WTC11 (cell line): ENCODE results near the gene MAGEF1. TPM values are rescaled to one million over a fixed set of nuclear protein-coding genes. Genes with fewer than 3 reads are reported as not detected.

Experiments used
- ATAC-seq: fragments of 200-7000 bp; cut with Tn5 transposase; 2 replicates; pipeline ENCODE4 v1.10.0; 2021; ENCODE audit warnings: mild to moderate bottlenecking, moderate library complexity
- CTCF ChIA-PET: fragments of 300-600 bp; sonication (Branson Sonifier 250); formaldehyde crosslinking; loops from one replicate; lab custom pipeline; 2021; ENCODE audit warnings: antibody characterized with exemption; lab: Charles Lee
- POLR2A ChIA-PET: fragments of 350-600 bp; sonication (Branson Sonifier 250); formaldehyde crosslinking; loops from one replicate; lab custom pipeline; 2021; ENCODE audit warnings: antibody characterized with exemption; lab: Charles Lee
- DNase-seq: peaks from one replicate; pipeline ENCODE4 v3.0.0; 2021; ENCODE audit warnings: low spot score
- H3K27ac Mint-ChIP-seq: 2 replicates; pipeline ENCODE4 v1.8.0; 2021; ENCODE audit warnings: mixed read lengths
- H3K27me3 Mint-ChIP-seq: 2 replicates; pipeline ENCODE4 v1.8.0; 2021; ENCODE audit warnings: low read depth, mild to moderate bottlenecking, moderate library complexity, mixed read lengths
- H3K36me3 Mint-ChIP-seq: 2 replicates; pipeline ENCODE4 v1.8.0; 2021; ENCODE audit warnings: mixed read lengths
- H3K4me1 Mint-ChIP-seq: 2 replicates; pipeline ENCODE4 v1.8.0; 2022; ENCODE audit warnings: mixed read lengths
- H3K4me3 Mint-ChIP-seq: 2 replicates; pipeline ENCODE4 v1.8.0; 2021; ENCODE audit warnings: mild to moderate bottlenecking, moderate library complexity, mixed read lengths
- H3K9me3 Mint-ChIP-seq: 2 replicates; pipeline ENCODE4 v1.8.0; 2021; ENCODE audit warnings: mixed read lengths
- ELF4 ChIP-seq: sonication (generic); formaldehyde crosslinking; IDR thresholded peaks from 2 replicates; pipeline ENCODE4 v1.8.1; 2022; ENCODE audit warnings: low read depth, mild to moderate bottlenecking, moderate library complexity, missing genetic modification reagents
- FOXJ3 ChIP-seq: sonication (generic); formaldehyde crosslinking; IDR thresholded peaks from 2 replicates; pipeline ENCODE4 v1.9.0; 2021; ENCODE audit warnings: missing genetic modification reagents, mild to moderate bottlenecking, borderline replicate concordance
- NFE2L1 ChIP-seq: sonication (generic); formaldehyde crosslinking; IDR thresholded peaks from 2 replicates; pipeline ENCODE4 v1.8.1; 2023; ENCODE audit warnings: missing genetic modification reagents
- NR1H2 ChIP-seq: sonication (generic); formaldehyde crosslinking; IDR thresholded peaks from 2 replicates; pipeline ENCODE4 v1.9.0; 2021; ENCODE audit warnings: mild to moderate bottlenecking, moderate library complexity, missing genetic modification reagents
- RELA ChIP-seq: sonication (generic); formaldehyde crosslinking; IDR thresholded peaks from 2 replicates; pipeline ENCODE4 v1.8.1; 2022; ENCODE audit warnings: missing genetic modification reagents, mild to moderate bottlenecking, borderline replicate concordance
- SMAD3 ChIP-seq: sonication (generic); formaldehyde crosslinking; IDR thresholded peaks from 2 replicates; pipeline ENCODE4 v1.8.0; 2022; ENCODE audit warnings: missing genetic modification reagents, mild to moderate bottlenecking, borderline replicate concordance
- ZBTB21 ChIP-seq: sonication (generic); formaldehyde crosslinking; IDR thresholded peaks from 2 replicates; pipeline ENCODE4 v1.8.1; 2023; ENCODE audit warnings: mild to moderate bottlenecking, missing genetic modification reagents, borderline replicate concordance
- ZNF263 ChIP-seq: sonication (generic); formaldehyde crosslinking; IDR thresholded peaks from 2 replicates; pipeline ENCODE4 v1.8.1; 2022; ENCODE audit warnings: low read depth, mild to moderate bottlenecking, moderate library complexity, missing genetic modification reagents
- ZNF416 ChIP-seq: fragments of 250-450 bp; sonication (Bioruptor Pico); IDR thresholded peaks from 2 replicates; pipeline ENCODE4 v1.9.0; 2021; ENCODE audit warnings: mild to moderate bottlenecking, inconsistent platforms
- ZNF671 ChIP-seq: fragments of 250-450 bp; sonication (Bioruptor Pico); IDR thresholded peaks from 2 replicates; pipeline ENCODE4 v1.8.0; 2021; ENCODE audit warnings: mild to moderate bottlenecking
- total RNA-seq: library from RNA; stranded (reverse); gene quantifications from 3 replicates; pipeline ENCODE4 v1.2.3, GENCODE V29; 2021
- TF ChIP-seq, protein P1 (sequence below): fragments of 250-450 bp; sonication (Bioruptor Pico); conservative IDR thresholded peaks from 2 replicates; pipeline ENCODE4 v1.9.0; 2021; ENCODE audit warnings: mild to moderate bottlenecking
- TF ChIP-seq, protein P2 (sequence below): sonication (generic); formaldehyde crosslinking; IDR thresholded peaks from 2 replicates; pipeline ENCODE4 v1.8.0; 2022; ENCODE audit warnings: mild to moderate bottlenecking, missing genetic modification reagents
- TF ChIP-seq, protein P3 (sequence below): sonication (generic); formaldehyde crosslinking; conservative IDR thresholded peaks from 2 replicates; pipeline ENCODE4 v1.8.1; 2023; ENCODE audit warnings: mild to moderate bottlenecking, low read depth, missing genetic modification reagents, moderate library complexity
- TF ChIP-seq, protein P4 (sequence below): sonication (generic); formaldehyde crosslinking; IDR thresholded peaks from 2 replicates; pipeline ENCODE4 v1.8.0; 2023; ENCODE audit warnings: missing genetic modification reagents
- TF ChIP-seq, protein P5 (sequence below): sonication (generic); formaldehyde crosslinking; IDR thresholded peaks from 2 replicates; pipeline ENCODE4 v1.8.0; 2022; ENCODE audit warnings: missing genetic modification reagents
- TF ChIP-seq, protein P6 (sequence below): sonication (generic); formaldehyde crosslinking; IDR thresholded peaks from 2 replicates; pipeline ENCODE4 v1.8.1; 2022; ENCODE audit warnings: missing genetic modification reagents, borderline replicate concordance

The MAGEF1 gene
- total RNA-seq, 1 experiment from 2014 or later, result 72.9 TPM

DNA sequence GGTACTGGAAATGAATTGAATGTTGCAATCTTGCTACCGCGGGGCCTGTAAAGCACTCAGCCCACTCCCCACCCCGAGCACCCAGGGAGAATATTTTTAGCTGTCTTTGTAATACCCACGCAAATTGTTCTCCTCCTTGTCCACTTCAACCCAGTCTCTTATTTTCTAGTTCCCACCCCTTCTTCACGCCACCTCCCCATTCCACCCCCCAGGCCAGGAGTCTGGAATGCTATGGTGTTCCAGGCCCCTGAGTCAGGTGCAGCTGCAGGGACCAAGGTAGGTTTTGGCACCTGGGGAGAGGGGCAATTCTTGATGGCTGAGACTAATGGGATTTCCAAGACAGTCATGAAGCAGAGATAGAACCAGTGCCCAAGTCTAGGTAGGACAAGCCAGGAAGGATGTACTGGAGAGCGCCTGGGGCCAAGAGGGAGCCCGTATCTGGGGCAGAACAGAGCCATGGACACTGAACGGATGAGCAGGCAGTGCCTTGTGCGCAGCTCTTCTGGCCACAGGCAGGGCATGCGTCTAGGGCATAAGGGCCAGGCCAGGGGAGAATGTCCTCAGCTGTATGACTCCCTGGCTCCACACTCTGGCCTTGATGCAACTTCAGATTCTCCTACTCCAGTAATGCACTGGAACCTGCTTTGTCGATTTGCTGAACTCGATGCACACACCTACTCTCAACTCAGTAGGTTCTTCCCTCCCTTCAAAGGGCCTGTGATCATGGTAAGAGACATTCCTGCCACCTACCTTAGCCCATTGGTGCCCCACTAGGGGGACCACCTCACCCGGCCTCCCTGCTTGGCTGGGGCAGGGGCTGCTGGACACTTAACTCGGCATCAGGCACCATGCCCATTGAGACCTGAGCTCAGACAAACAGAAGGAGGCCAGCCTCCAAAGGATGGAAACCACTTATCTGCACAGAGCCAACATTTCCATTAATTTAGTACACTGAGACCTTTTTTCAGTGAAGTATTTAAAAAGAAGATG is 34.6 kb upstream of the MAGEF1 start:
- peaks cover 11% of the 10 kb centered on the region; the same call in 1 of the 2 replicates for H3K27me3 Mint-ChIP-seq
- TF ChIP-seq ZNF671 (CRISPR knock-in tag) (no peak), SMAD3 (CRISPR knock-in tag) (no peak)
- TF ChIP-seq, protein P1, sequence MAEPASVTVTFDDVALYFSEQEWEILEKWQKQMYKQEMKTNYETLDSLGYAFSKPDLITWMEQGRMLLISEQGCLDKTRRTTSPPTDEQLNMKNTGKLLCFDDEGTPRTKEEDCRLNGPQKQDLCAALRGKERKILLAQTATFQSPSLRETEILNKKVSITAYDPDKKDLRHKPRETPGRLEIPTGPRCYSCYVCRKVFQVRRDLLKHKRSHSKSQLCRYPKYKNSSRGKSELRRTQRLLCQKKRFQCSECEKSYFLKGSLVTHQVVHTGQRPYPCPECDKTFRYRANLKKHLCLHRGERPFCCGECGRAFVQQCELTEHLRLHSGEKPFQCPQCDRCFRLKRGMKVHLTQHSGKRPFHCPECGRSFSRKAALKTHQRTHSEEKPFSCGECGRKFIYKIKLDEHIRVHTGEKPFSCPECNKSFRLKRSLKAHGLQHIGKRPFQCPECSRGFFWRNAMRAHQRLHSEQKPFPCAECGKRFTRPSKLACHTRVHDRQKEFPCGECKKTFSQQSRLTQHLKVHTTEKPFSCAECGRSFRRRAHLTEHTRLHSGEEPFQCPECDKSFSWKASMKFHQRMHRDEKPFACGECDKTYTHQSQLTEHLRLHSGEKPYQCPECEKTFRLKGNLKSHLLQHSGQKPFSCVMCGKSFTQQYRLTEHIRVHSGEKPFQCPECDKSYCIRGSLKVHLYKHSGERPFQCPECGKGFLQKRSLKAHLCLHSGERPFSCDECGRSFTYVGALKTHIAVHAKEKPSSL (CRISPR knock-in tag), result no peak
- TF ChIP-seq, all 79 proteins: peak for 0
- H3K27ac Mint-ChIP-seq, result no peak overlapping the region
- no peak for DNase-seq
- H3K4me1 Mint-ChIP-seq, result peaks cover 42% of the 10 kb centered on the region
- ChIA-PET POLR2A (no interaction called here), CTCF (interaction anchor here (0.5 to 2.6 kb wide), 4 partner anchors 10 to 406 kb away, joined by 3 to 18 read pairs (median 5); no protein-coding TSS in a partner anchor)
- no peaks in the 10 kb centered on the region for H3K9me3 Mint-ChIP-seq
- no peak overlapping the region for H3K4me3 Mint-ChIP-seq
- H3K36me3 Mint-ChIP-seq, result no peaks in the 10 kb centered on the region
- ATAC-seq, result no peak

DNA sequence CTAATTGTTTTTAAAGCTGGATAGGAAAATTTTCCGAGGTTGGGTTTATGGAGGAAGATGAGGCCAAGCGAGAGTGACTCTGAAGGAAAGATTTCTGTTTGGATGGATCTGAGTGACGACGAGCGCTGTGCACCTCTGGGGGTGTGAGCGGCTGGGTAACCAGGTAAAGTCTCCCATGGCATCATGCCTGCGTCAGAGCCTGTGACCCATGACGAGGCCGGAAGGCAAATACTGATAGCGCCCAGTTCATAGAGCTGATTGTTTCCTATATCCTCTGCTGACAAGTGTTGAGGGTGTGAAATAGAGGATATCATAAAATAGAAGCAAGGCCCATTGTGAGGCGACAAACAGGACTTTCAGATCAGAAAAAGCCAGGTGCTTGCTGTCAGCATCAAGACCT is 33.7 kb upstream of the MAGEF1 start:
- no peaks in the 10 kb centered on the region for H3K9me3 Mint-ChIP-seq
- H3K27ac Mint-ChIP-seq, result no peak overlapping the region
- peaks cover 11% of the 10 kb centered on the region; the same call in 1 of the 2 replicates for H3K27me3 Mint-ChIP-seq
- ChIA-PET POLR2A (no interaction called here), CTCF (interaction anchor here (0.6 kb wide), 1 partner anchor 407 kb away, joined by 3 read pairs; no protein-coding TSS in a partner anchor)
- no peak overlapping the region for H3K4me3 Mint-ChIP-seq
- peaks cover 33% of the 10 kb centered on the region for H3K4me1 Mint-ChIP-seq
- ATAC-seq, result no peak
- DNase-seq, result no peak
- TF ChIP-seq, protein P2, sequence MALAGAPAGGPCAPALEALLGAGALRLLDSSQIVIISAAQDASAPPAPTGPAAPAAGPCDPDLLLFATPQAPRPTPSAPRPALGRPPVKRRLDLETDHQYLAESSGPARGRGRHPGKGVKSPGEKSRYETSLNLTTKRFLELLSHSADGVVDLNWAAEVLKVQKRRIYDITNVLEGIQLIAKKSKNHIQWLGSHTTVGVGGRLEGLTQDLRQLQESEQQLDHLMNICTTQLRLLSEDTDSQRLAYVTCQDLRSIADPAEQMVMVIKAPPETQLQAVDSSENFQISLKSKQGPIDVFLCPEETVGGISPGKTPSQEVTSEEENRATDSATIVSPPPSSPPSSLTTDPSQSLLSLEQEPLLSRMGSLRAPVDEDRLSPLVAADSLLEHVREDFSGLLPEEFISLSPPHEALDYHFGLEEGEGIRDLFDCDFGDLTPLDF (CRISPR knock-in tag), result no peak
- H3K36me3 Mint-ChIP-seq, result no peaks in the 10 kb centered on the region

DNA sequence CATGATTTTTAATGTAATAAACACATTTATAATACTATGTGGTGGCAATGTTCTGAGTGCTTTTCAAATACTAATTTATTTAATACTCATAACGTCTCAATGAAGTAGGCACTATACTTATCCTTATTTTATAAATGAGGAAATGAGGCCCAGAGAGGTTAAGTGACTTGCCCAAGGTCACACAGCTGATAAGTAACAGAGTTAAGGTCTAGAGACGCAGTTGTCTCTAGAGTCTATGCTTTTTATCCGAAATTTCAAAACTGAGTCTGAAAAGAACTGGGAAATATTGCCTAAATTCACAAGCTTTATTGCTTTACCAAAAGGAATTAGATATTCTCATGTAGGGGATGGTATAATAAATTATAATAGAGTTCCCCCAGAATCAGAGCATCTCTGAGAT is 31.4 kb upstream of the MAGEF1 start:
- CTCF ChIA-PET, result interaction anchor here (0.9 to 2.3 kb wide), 8 partner anchors 8 to 169 kb away, joined by 3 to 10 read pairs (median 4); no protein-coding TSS in a partner anchor
- peaks cover 22% of the 10 kb centered on the region for H3K4me1 Mint-ChIP-seq

More for the DNA sequence above, 31.4 kb upstream of the MAGEF1 start:
- H3K27me3 Mint-ChIP-seq, result no peaks in the 10 kb centered on the region
- H3K4me3 Mint-ChIP-seq, result no peak overlapping the region
- DNase-seq (no peak), ATAC-seq (no peak)
- H3K9me3 Mint-ChIP-seq, result no peaks in the 10 kb centered on the region
- TF ChIP-seq ZNF416 (CRISPR knock-in tag) (no peak), NFE2L1 (no peak), RELA (CRISPR knock-in tag) (no peak), ZNF263 (no peak), ELF4 (CRISPR knock-in tag) (no peak), NR1H2 (no peak), SMAD3 (CRISPR knock-in tag) (no peak), ZBTB21 (CRISPR knock-in tag) (no peak), FOXJ3 (CRISPR knock-in tag) (no peak)
- TF ChIP-seq, protein P3, sequence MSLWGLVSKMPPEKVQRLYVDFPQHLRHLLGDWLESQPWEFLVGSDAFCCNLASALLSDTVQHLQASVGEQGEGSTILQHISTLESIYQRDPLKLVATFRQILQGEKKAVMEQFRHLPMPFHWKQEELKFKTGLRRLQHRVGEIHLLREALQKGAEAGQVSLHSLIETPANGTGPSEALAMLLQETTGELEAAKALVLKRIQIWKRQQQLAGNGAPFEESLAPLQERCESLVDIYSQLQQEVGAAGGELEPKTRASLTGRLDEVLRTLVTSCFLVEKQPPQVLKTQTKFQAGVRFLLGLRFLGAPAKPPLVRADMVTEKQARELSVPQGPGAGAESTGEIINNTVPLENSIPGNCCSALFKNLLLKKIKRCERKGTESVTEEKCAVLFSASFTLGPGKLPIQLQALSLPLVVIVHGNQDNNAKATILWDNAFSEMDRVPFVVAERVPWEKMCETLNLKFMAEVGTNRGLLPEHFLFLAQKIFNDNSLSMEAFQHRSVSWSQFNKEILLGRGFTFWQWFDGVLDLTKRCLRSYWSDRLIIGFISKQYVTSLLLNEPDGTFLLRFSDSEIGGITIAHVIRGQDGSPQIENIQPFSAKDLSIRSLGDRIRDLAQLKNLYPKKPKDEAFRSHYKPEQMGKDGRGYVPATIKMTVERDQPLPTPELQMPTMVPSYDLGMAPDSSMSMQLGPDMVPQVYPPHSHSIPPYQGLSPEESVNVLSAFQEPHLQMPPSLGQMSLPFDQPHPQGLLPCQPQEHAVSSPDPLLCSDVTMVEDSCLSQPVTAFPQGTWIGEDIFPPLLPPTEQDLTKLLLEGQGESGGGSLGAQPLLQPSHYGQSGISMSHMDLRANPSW (CRISPR knock-in tag), result no peak
- TF ChIP-seq, protein P4, sequence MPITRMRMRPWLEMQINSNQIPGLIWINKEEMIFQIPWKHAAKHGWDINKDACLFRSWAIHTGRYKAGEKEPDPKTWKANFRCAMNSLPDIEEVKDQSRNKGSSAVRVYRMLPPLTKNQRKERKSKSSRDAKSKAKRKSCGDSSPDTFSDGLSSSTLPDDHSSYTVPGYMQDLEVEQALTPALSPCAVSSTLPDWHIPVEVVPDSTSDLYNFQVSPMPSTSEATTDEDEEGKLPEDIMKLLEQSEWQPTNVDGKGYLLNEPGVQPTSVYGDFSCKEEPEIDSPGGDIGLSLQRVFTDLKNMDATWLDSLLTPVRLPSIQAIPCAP (CRISPR knock-in tag), result no peak
- TF ChIP-seq, protein P5, sequence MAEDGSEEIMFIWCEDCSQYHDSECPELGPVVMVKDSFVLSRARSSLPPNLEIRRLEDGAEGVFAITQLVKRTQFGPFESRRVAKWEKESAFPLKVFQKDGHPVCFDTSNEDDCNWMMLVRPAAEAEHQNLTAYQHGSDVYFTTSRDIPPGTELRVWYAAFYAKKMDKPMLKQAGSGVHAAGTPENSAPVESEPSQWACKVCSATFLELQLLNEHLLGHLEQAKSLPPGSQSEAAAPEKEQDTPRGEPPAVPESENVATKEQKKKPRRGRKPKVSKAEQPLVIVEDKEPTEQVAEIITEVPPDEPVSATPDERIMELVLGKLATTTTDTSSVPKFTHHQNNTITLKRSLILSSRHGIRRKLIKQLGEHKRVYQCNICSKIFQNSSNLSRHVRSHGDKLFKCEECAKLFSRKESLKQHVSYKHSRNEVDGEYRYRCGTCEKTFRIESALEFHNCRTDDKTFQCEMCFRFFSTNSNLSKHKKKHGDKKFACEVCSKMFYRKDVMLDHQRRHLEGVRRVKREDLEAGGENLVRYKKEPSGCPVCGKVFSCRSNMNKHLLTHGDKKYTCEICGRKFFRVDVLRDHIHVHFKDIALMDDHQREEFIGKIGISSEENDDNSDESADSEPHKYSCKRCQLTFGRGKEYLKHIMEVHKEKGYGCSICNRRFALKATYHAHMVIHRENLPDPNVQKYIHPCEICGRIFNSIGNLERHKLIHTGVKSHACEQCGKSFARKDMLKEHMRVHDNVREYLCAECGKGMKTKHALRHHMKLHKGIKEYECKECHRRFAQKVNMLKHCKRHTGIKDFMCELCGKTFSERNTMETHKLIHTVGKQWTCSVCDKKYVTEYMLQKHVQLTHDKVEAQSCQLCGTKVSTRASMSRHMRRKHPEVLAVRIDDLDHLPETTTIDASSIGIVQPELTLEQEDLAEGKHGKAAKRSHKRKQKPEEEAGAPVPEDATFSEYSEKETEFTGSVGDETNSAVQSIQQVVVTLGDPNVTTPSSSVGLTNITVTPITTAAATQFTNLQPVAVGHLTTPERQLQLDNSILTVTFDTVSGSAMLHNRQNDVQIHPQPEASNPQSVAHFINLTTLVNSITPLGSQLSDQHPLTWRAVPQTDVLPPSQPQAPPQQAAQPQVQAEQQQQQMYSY (CRISPR knock-in tag), result no peak
- TF ChIP-seq, protein P6, sequence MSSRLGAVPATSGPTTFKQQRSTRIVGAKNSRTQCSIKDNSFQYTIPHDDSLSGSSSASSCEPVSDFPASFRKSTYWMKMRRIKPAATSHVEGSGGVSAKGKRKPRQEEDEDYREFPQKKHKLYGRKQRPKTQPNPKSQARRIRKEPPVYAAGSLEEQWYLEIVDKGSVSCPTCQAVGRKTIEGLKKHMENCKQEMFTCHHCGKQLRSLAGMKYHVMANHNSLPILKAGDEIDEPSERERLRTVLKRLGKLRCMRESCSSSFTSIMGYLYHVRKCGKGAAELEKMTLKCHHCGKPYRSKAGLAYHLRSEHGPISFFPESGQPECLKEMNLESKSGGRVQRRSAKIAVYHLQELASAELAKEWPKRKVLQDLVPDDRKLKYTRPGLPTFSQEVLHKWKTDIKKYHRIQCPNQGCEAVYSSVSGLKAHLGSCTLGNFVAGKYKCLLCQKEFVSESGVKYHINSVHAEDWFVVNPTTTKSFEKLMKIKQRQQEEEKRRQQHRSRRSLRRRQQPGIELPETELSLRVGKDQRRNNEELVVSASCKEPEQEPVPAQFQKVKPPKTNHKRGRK (CRISPR knock-in tag), result no peak
- H3K27ac Mint-ChIP-seq, result no peak overlapping the region
- no peaks in the 10 kb centered on the region for H3K36me3 Mint-ChIP-seq
- POLR2A ChIA-PET, result interaction anchor here (1.1 kb wide), 1 partner anchor 160 kb away, joined by 3 read pairs; no protein-coding TSS in a partner anchor
